Endothelial cell of umbilical vein (primary cell): Measurements from ENCODE around the gene INPP5K. TPM values are rescaled to one million over a fixed set of nuclear protein-coding genes. Genes with fewer than 3 reads are reported as not detected.
A peak's percentile ranks its signal among the peaks of the same experiment; 100 is the strongest.

ENCODE experiments used
- BruUV-seq: library from RNA; stranded (reverse); fragments of 400-500 nt; replicated peaks from 2 replicates; lab custom pipeline; 2021; lab: Mats Ljungman, UMichigan
- CTCF ChIA-PET: fragments of 300-600, 350-600 bp; sonication (Branson Sonifier 250); formaldehyde crosslinking; loops from one replicate; lab custom pipeline; 2021; ENCODE audit warnings: antibody characterized with exemption, inconsistent platforms; lab: Charles Lee
- POLR2A ChIA-PET: fragments of 300-600, 350-600 bp; sonication (Branson Sonifier 250); formaldehyde crosslinking; loops from one replicate; lab custom pipeline; 2021; ENCODE audit warnings: antibody characterized with exemption, inconsistent platforms; lab: Charles Lee
- DNase-seq: peaks from one replicate; pipeline ENCODE4 v3.0.0-alpha.2; 2011; ENCODE audit warnings: low read depth, low spot score
- FAIRE-seq: peaks from 2 replicates; lab custom pipeline; 2011; peaks lifted over from hg19 to GRCh38; lab: Jason Lieb, UNC
- H2AFZ ChIP-seq: 2 replicates; pipeline ENCODE4 v1.6.0; 2012; ENCODE audit warnings: low read depth, low read length, control low read depth, inconsistent platforms
- H3K27ac ChIP-seq: 2 replicates; pipeline ENCODE4 v1.5.1; 2011; ENCODE audit warnings: low read depth, mild to moderate bottlenecking, control low read depth, low read length, moderate library complexity; ENCODE audit not compliant: insufficient read depth
- H3K27me3 ChIP-seq, 2 experiments: 2 replicates each; pipeline versions ENCODE4 v1.6.0 to v1.6.1; 2011; ENCODE audit warnings: low read length in 2 of 2, mixed read lengths in 1 of 2; ENCODE audit not compliant: control insufficient read depth in 2 of 2, insufficient read depth in 2 of 2
- H3K36me3 ChIP-seq, 2 experiments: 2 replicates in 1 of 2; 3 replicates in 1 of 2; pipeline ENCODE4 v1.5.1; 2011; ENCODE audit warnings: low read length in 2 of 2, mild to moderate bottlenecking in 1 of 2, moderate library complexity in 1 of 2; ENCODE audit not compliant: control insufficient read depth in 2 of 2, insufficient read depth in 2 of 2; ENCODE audit errors: extremely low read depth in 1 of 2
- H3K4me1 ChIP-seq: 3 replicates; pipeline ENCODE4 v1.5.1; 2011; ENCODE audit warnings: mild to moderate bottlenecking, low read length; ENCODE audit not compliant: control insufficient read depth, insufficient read depth; ENCODE audit errors: extremely low read depth
- H3K4me2 ChIP-seq: 2 replicates; pipeline ENCODE4 v1.6.1; 2011; ENCODE audit warnings: low read length, control low read depth, mixed read lengths; ENCODE audit not compliant: insufficient read depth
- H3K4me3 ChIP-seq, 3 experiments: fragments of 200-600 bp in 1 of 3; sonication (generic), shearing (Covaris generic) in 1 of 3; replicated peaks in 1 of 3; 2 replicates each; pipeline ENCODE4 v1.5.1; 2011 to 2016; ENCODE audit warnings: control low read depth in 3 of 3, low read length in 3 of 3, mild to moderate bottlenecking in 2 of 3, inconsistent platforms in 1 of 3, low read depth in 1 of 3, moderate library complexity in 1 of 3; ENCODE audit not compliant: insufficient read depth in 1 of 3
- H3K79me2 ChIP-seq: 2 replicates; pipeline ENCODE4 v1.6.0; 2012; ENCODE audit warnings: low read length, inconsistent platforms; ENCODE audit not compliant: control insufficient read depth, insufficient read depth
- H3K9ac ChIP-seq: replicated peaks from 2 replicates; pipeline ENCODE3; 2011; ENCODE audit warnings: low read length, control low read depth; ENCODE audit not compliant: insufficient read depth; ENCODE audit errors: extremely low read depth
- H3K9me1 ChIP-seq: replicated peaks from 3 replicates; pipeline ENCODE4 v1.6.0; 2011; ENCODE audit warnings: mild to moderate bottlenecking, low read length; ENCODE audit not compliant: control insufficient read depth, insufficient read depth; ENCODE audit errors: extremely low read depth
- H3K9me3 ChIP-seq: replicated peaks from 2 replicates; pipeline ENCODE4 v1.5.1; 2012; ENCODE audit warnings: low read length, inconsistent platforms; ENCODE audit not compliant: control insufficient read depth, insufficient read depth
- H4K20me1 ChIP-seq: replicated peaks from 2 replicates; pipeline ENCODE3; 2011; ENCODE audit warnings: mild to moderate bottlenecking, low read length; ENCODE audit not compliant: control insufficient read depth, insufficient read depth; ENCODE audit errors: extremely low read depth
- CTCF ChIP-seq, 2 donors: IDR thresholded peaks; 1 replicate in 1 of 2; 2 replicates in 1 of 2; pipeline ENCODE4 v1.5.1; 2011; ENCODE audit warnings: low read length in 2 of 2, mild to moderate bottlenecking in 2 of 2, moderate library complexity in 2 of 2, control low read depth in 1 of 2, inconsistent platforms in 1 of 2, low read depth in 1 of 2; ENCODE audit not compliant: insufficient read depth in 1 of 2; ENCODE audit errors: extremely low read depth in 1 of 2
- FOS ChIP-seq: IDR thresholded peaks from 2 replicates; pipeline ENCODE4 v1.6.1; 2011; ENCODE audit warnings: mild to moderate bottlenecking, low read length, moderate library complexity, borderline replicate concordance; ENCODE audit not compliant: insufficient read depth
- GATA2 ChIP-seq: IDR thresholded peaks from 2 replicates; pipeline ENCODE4 v1.7.0; 2011; ENCODE audit warnings: low read depth, mild to moderate bottlenecking, moderate library complexity, mixed read lengths, low read length; ENCODE audit not compliant: insufficient read length, insufficient read depth
- MAX ChIP-seq: IDR thresholded peaks from 2 replicates; pipeline ENCODE4 v1.6.1; 2011; ENCODE audit not compliant: insufficient read depth, insufficient read length
- dilution Hi-C: fragments of 300-500 bp; cut with MboI; formaldehyde crosslinking; loops from one replicate; pipeline ENCODE4 v1.15.0; 2019; ENCODE audit warnings: low sequenced_read_pairs; ENCODE audit not compliant: extremely low pct_ligation_motif_present
- intact Hi-C: fragments of 100-400 bp; cut with micrococcal nuclease; formaldehyde crosslinking; loops from one replicate; pipeline ENCODE4 v1.10.0; 2022
- polyA plus RNA-seq, 4 experiments: library from polyadenylated mRNA; depleted of rRNA in 3 of 4; stranded (reverse) in 3 of 4; unstranded in 1 of 4; fragments of >200 nt; gene quantifications; 2 replicates each; pipeline versions ENCODE4 v1.2.1 to v1.2.3, GENCODE V29; 2011 to 2012; ENCODE audit warnings: missing spikeins in 1 of 4
- total RNA-seq: library from RNA; stranded (reverse); gene quantifications from 2 replicates; pipeline ENCODE4 v1.2.3, GENCODE V29; 2021

INPP5K gene
- total and polyA plus RNA-seq, 2 donors (not counting 3 experiments of a cell fraction or from before 2014, with no cell fraction given): 44.2 to 54.1 TPM

- intact Hi-C loops: no loop called here
- no peak overlapping the region for H3K4me3 ChIP-seq
- CTCF ChIA-PET: no interaction called here
Observed at GRCh38 chr17:1541367-1541904, 25.0 kb upstream of the INPP5K start.

GRCh38 chr17:1539811-1540210, 23.4 kb upstream of the INPP5K start:
- ChIA-PET POLR2A (no interaction called here), CTCF (no interaction called here)
- Histone ChIP-seq H3K4me3 (no peak overlapping the region), H4K20me1 (no peaks in the 10 kb centered on the region), H3K27ac (no peak overlapping the region), H3K9ac (no peak overlapping the region), H3K27me3 (no peaks in the 10 kb centered on the region), H3K36me3 (peaks cover 6 to 33% of the 10 kb centered on the region in 2 experiments), H3K4me1 (no peaks in the 10 kb centered on the region), H2AFZ (no peak overlapping the region), H3K9me3 (no peaks in the 10 kb centered on the region), H3K4me2 (no peak overlapping the region), H3K79me2 (no peaks in the 10 kb centered on the region), H3K9me1 (no peaks in the 10 kb centered on the region)
- intact Hi-C loops: no loop called here
- FAIRE-seq (peak; percentile 21), DNase-seq (no peak)
- no peak for TF ChIP-seq MAX
- no peak for TF ChIP-seq FOS
- no peak for TF ChIP-seq GATA2
- dilution Hi-C loops: no loop called here
- BruUV-seq: no TSS peak

More at GRCh38 chr17:1541367-1541904, 25.0 kb upstream of the INPP5K start:
- H3K4me1 ChIP-seq: no peaks in the 10 kb centered on the region
- H3K4me2 ChIP-seq: no peak overlapping the region
- H3K79me2 ChIP-seq: no peaks in the 10 kb centered on the region
- FAIRE-seq (no peak), DNase-seq (no peak)
- no peak overlapping the region for H3K27ac ChIP-seq
- TF ChIP-seq GATA2 (no peak), CTCF (IDR thresholded peaks at IDR 0.05; ENCODE audit: extremely low read depth in 1 of 2, insufficient read depth in 1 of 2, low read depth in 1 of 2, low read length in 2 of 2) (no peak)
- no peak overlapping the region for H3K9ac ChIP-seq
- POLR2A ChIA-PET: no interaction called here
- H3K9me3 ChIP-seq: no peaks in the 10 kb centered on the region
- no peaks in the 10 kb centered on the region for H3K27me3 ChIP-seq
- H4K20me1 ChIP-seq: no peaks in the 10 kb centered on the region
- dilution Hi-C loops: no loop called here
- BruUV-seq: no TSS peak
- H3K36me3 ChIP-seq: peaks cover 10 to 32% of the 10 kb centered on the region in 2 experiments
- H2AFZ ChIP-seq: no peak overlapping the region
- H3K9me1 ChIP-seq: no peaks in the 10 kb centered on the region
